Nephron (organoid): ENCODE results near the gene SCFD1.
"Not testable (repeated sequence)": the region's sequence is repeated elsewhere in the genome, so short reads cannot be mapped to it uniquely, and the experiment has no call there.

Experiments
- H3K27ac Mint-ChIP-seq, 3 experiments: 2 replicates each; pipeline ENCODE4 v1.8.0; 2020; ENCODE audit warnings: mixed read lengths in 3 of 3, mild to moderate bottlenecking in 2 of 3, moderate library complexity in 1 of 3
- H3K27me3 Mint-ChIP-seq: 2 replicates; pipeline ENCODE4 v1.8.0; 2021; ENCODE audit warnings: low read depth, mild to moderate bottlenecking, moderate library complexity, mixed read lengths
- H3K36me3 Mint-ChIP-seq: 2 replicates; pipeline ENCODE4 v1.8.0; 2020; ENCODE audit warnings: low read depth, mixed read lengths
- H3K4me1 Mint-ChIP-seq: 2 replicates; pipeline ENCODE4 v1.8.0; 2020; ENCODE audit warnings: mixed read lengths
- H3K4me3 Mint-ChIP-seq, 3 experiments: 2 replicates each; pipeline ENCODE4 v1.8.0; 2020; ENCODE audit warnings: mild to moderate bottlenecking in 3 of 3, mixed read lengths in 3 of 3, moderate library complexity in 2 of 3
- H3K9me3 Mint-ChIP-seq: 2 replicates; pipeline ENCODE4 v1.8.0; 2020; ENCODE audit warnings: mixed read lengths
- TF ChIP-seq, protein P1 (sequence below), 3 experiments: fragments of 200-600 bp; sonication (generic); IDR thresholded peaks; one replicate each; pipeline ENCODE4 v1.5.0; 2021; ENCODE audit warnings: antibody characterized with exemption in 3 of 3; ENCODE audit not compliant: unreplicated experiment in 3 of 3

The SCFD1 gene

DNA sequence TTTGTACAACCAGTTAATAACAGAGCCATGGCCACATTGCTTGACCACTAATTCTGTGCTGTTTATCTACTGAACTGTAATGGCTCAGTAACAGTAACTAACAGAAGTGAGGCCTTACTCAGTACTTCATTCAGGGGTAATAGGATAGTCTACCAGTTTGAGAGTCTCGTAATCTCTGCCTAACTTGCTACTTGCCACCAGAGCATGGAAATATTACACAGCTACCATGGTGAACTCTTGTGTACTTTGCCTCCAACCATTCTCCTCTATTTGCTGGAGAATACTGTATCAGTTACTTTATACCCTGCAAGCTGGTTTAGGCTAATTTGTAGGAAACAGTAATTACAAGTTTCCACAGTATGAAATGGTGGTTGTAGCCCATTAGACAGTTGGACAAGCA, 10.6 kb downstream of the SCFD1 start:
- H3K9me3 Mint-ChIP-seq = no peaks in the 10 kb centered on the region
- H3K36me3 Mint-ChIP-seq = peaks cover 51% of the 10 kb centered on the region
- H3K27me3 Mint-ChIP-seq = no peaks in the 10 kb centered on the region
- H3K4me1 Mint-ChIP-seq = peaks cover 4% of the 10 kb centered on the region
- H3K27ac Mint-ChIP-seq = no peak overlapping the region
- no peak overlapping the region for H3K4me3 Mint-ChIP-seq
- TF ChIP-seq, protein P1, sequence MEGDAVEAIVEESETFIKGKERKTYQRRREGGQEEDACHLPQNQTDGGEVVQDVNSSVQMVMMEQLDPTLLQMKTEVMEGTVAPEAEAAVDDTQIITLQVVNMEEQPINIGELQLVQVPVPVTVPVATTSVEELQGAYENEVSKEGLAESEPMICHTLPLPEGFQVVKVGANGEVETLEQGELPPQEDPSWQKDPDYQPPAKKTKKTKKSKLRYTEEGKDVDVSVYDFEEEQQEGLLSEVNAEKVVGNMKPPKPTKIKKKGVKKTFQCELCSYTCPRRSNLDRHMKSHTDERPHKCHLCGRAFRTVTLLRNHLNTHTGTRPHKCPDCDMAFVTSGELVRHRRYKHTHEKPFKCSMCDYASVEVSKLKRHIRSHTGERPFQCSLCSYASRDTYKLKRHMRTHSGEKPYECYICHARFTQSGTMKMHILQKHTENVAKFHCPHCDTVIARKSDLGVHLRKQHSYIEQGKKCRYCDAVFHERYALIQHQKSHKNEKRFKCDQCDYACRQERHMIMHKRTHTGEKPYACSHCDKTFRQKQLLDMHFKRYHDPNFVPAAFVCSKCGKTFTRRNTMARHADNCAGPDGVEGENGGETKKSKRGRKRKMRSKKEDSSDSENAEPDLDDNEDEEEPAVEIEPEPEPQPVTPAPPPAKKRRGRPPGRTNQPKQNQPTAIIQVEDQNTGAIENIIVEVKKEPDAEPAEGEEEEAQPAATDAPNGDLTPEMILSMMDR (IDR thresholded peaks at IDR 0.05; ENCODE audit: unreplicated experiment in 3 of 3) = no peak

DNA sequence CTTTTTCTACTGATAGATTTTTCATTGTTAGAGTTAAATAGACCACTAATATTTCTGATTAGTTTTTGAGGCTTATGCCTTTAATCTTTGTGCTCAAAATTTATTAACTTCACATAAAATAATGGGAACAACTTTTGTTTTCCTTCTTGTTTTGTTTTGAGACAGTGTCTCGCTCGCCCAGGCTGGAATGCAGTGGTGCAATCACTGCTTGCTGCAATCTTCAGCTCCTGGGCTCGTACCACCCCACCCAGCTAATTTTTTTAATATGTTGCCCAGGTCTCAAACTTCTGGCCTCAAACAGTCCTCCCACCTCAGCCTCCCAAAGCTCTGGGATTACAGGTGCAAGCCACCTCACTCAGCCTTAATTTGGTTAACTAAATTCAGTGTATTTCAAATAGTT, 16.8 kb downstream of the SCFD1 start:
- no peak overlapping the region for H3K4me3 Mint-ChIP-seq
- H3K9me3 Mint-ChIP-seq = peaks cover under 1% of the 10 kb centered on the region
- H3K36me3 Mint-ChIP-seq = peaks cover 69% of the 10 kb centered on the region
- TF ChIP-seq, protein P1 (IDR thresholded peaks at IDR 0.05; ENCODE audit: unreplicated experiment in 3 of 3) = no peak
- no peak overlapping the region for H3K27ac Mint-ChIP-seq
- no peaks in the 10 kb centered on the region for H3K4me1 Mint-ChIP-seq
- H3K27me3 Mint-ChIP-seq = no peaks in the 10 kb centered on the region

DNA sequence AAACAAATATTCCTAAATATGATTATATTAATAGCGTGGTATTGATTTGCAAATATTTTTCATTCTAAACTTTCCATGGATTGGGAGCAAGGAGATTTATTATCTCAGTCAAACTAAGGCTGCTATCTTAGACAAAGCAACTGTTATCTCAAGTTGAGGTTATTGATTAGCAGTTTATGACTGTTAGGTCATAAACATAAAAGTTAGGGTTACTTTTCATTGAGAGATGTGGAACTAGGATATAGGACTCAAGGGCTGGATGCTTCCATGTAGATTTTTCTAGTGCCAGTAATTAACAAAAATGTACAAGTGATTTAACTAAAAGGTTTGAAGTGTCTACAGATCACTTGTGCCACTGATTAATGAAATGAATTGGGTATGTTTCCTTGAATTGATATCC, 19.1 kb downstream of the SCFD1 start:
- Mint-ChIP-seq H3K27me3 (no peaks in the 10 kb centered on the region), H3K4me3 (no peak overlapping the region), H3K27ac (no peak overlapping the region), H3K36me3 (peaks cover 76% of the 10 kb centered on the region), H3K9me3 (peaks cover 20% of the 10 kb centered on the region), H3K4me1 (no peaks in the 10 kb centered on the region)
- TF ChIP-seq, protein P1 (IDR thresholded peaks at IDR 0.05; ENCODE audit: unreplicated experiment in 3 of 3) = no peak

- Mint-ChIP-seq H3K36me3 (peaks cover 78% of the 10 kb centered on the region), H3K9me3 (peaks cover 20% of the 10 kb centered on the region)
- H3K4me3 Mint-ChIP-seq, H3K4me1 Mint-ChIP-seq, H3K27me3 Mint-ChIP-seq, H3K27ac Mint-ChIP-seq: not testable (repeated sequence)
These were observed 22.3 kb downstream of the SCFD1 start for GRCh38 chr14:30644462-30644861.

GRCh38 chr14:30645600-30645999, 23.5 kb downstream of the SCFD1 start:
- H3K36me3 Mint-ChIP-seq = peaks cover 78% of the 10 kb centered on the region
- H3K9me3 Mint-ChIP-seq = peaks cover 20% of the 10 kb centered on the region
- no peaks in the 10 kb centered on the region for H3K27me3 Mint-ChIP-seq
- TF ChIP-seq, protein P1 (IDR thresholded peaks at IDR 0.05; ENCODE audit: unreplicated experiment in 3 of 3) = no peak
- H3K4me1 Mint-ChIP-seq = no peaks in the 10 kb centered on the region
- no peak overlapping the region for H3K27ac Mint-ChIP-seq
- no peak overlapping the region for H3K4me3 Mint-ChIP-seq

DNA sequence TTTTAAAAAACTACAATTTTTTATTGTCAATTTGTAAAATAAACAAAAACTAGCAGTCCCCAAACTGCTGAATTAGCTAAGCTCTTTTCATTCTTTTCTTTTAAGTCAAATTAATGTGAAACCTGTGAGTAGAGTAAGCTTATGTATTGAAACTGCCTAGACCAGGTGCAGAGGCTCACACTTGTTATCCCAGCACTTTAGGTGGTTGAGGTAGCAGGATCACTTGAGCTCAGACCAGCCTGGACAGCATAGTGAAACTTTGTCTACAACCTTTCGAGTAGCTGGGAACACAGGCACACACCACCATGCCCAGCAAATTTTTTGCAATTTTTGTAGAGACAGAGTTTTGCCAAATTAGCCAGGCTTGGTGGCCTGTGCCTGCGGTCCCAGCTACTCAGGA, 26.4 kb downstream of the SCFD1 start:
- Mint-ChIP-seq H3K4me3 (no peak overlapping the region), H3K36me3 (peaks cover 75% of the 10 kb centered on the region), H3K9me3 (peaks cover 20% of the 10 kb centered on the region), H3K27me3 (no peaks in the 10 kb centered on the region), H3K27ac (no peak overlapping the region), H3K4me1 (no peaks in the 10 kb centered on the region)
- TF ChIP-seq, protein P1 (IDR thresholded peaks at IDR 0.05; ENCODE audit: unreplicated experiment in 3 of 3) = no peak
